GM19328 (cell line): ENCODE results near the gene RDM1.
"Not testable (repeated sequence)": the region's sequence is repeated elsewhere in the genome, so short reads cannot be mapped to it uniquely, and the experiment has no call there.

Experiments
- ATAC-seq: cut with Tn5 transposase; IDR thresholded peaks from one replicate; pipeline ENCODE4 v1.9.1; 2021; ENCODE audit warnings: mild to moderate bottlenecking, moderate library complexity; ENCODE audit not compliant: unreplicated experiment

Gene RDM1

DNA sequence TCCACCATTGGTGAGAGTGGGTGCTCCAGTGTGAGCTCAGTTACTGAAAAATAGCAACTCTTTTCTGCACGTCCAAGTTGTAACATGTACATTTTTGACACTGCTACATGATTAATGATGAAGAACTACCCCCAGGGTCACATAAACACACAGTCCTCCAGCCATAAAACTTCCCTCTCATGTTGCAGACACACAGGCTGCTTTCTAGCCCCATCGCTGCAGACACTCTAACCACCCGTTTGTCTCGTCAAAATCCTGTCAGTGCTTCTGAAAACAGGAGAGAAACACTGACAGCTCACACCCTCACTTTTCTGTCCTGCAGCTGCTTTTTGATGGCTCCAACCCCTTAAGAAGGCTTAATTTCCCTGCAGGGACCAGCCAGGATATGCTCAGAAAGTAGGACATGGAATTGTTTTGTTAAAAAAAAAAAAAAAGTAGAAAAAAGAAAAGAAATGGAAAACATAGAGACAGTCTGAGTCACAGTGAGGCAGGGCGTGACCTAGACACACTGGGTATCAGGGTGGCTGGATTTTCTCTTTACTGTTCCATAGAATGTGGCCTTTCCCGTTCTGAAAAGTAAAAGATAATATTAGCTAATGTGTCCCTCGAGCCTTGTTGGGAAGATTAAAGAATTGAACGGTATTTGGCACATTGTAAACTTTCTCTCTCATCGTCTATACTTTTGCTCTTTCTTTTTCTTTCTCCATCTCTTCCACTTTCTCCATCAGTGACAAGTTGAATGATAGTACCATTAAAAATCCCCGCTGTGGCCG, 29.7 kb downstream of the RDM1 start:
- no peak for ATAC-seq

DNA sequence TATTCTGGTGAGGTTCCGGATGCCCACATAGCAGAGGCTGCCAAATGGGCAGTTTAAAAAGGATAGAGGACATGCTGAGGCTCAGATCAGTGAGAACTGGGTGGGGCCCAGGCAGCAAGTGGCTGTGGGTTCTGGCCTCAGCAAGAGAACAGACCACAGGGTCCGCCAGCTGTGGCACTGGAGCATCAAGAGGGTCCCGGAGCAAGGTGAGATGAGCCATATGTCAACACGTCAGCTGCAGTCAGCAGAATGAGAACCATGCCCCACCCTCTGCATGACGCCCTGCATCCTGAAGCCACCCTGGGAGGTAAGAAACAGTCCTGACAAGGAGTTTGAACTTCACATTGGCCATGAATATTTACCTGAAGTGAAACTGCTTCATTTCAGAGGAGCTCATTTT, 30.3 kb downstream of the RDM1 start:
- ATAC-seq = no peak

DNA sequence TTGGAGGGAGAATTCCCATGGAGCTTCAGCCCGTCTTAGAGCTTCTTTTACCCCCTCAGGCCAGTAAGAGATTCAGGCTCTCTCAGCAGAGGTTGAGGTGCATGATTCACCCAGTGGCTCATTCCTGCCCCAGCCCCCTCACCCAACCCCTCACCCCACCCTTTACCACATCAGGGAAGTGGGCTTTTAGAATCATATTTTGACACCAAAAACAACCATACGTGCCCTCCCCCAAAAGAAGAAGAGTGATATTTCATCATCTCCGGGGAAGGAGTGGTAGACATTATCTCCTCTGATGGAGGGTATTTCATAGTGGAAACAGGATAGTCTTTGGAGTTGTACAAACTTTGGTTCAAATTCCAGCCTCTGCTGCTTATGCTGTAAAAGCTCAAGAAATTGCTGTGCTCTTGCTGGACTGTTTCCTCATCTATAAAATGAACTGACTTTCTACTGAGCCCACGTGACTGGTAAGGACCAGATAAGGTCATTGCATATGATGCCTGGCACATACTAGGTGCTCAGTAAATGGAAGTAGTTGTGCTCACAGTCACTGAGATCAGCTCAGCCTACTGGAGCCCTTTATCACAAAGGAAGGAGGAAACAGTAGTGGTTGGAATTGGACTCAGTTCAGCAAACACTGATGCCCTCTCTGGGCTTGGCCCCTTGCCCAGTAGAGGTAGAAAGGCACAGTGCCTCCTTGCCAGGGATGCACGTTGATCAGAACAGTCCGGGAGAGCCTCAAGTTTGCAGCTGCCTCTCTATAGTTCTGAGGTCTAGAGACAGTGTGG, 32.1 kb downstream of the RDM1 start:
- ATAC-seq = no peak

DNA sequence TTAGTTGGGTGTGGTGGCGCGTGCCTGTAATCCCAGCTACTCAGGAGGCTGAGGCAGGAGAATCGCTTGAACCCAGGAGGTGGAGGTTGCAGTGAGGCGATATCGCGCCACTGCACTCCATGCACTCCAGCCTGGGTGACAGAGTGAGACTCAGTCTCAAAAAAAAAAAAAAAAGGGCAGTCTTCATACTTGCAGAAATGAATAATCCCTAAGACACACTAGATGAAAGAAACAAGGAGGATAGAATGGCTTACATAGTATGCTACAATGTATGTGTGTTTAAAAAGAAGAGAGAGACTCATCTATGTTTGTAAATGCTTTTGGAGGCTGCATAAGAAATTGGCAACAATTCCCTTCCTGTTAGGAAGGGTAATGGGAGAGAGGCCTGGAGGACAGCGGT, 32.8 kb downstream of the RDM1 start:
- ATAC-seq = not testable (repeated sequence)

DNA sequence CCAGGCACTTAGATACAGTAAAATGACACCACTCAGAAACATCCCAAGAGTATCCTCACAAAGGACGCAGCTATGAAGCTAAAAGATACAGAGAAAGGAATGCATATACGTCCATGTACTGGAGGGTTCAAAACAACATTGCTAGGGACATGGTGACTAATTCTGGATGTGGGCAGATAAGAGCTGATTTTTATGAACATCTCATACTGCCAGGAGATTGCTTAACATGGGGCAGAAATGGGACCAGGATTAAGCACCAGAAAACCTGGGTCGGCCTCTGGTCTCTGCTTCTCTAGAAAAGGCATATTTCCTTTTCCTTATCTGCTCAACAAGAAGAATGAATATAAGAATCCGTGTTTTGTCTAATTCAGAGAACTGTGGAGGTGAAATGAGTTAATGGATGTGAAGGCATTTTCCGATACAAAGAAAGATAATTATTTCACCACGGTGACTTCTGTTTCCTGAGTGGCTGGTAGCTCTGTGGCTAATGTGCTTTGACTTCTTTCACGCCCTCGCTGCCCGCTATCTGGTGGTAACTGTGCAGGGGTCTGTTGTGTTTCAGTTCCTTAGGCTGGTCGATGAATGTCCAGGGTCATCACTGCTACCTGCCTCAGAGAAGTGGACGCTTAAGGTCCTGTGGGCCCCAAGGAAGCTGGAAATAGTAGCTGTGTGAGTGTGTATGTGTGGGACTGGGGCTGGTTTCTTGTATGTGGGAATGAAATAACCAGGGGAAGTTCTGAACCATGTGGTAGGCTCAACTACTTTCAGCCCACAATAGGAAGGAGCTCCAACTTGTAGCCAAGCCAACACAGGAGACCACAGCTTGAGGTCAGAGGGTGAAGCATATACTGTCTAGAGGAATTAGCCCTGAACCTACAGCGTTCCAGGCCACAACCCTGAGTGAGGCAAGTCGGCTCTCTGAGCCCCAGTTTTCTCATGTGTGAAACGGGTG, 34.7 kb downstream of the RDM1 start:
- no peak for ATAC-seq

DNA sequence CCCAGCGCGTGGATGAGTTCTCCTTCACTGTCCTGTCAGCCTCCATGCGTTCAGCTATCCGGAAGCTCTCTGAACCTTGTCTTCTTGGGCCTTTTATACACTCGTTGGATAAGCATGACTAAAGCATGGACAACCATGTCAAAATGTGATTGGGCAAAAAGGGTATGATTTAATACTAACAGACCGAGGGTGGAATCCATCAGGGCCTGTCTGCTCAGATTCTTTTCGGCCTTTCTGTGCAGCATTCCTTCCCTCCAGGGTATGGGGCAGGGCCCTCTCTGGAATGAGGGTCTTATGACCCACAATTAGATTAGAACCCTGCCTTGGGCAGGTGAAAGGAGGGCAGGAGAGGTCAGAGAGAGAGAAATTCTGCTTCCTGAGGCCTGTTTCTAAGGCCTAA, 36.4 kb downstream of the RDM1 start:
- ATAC-seq = no peak

DNA sequence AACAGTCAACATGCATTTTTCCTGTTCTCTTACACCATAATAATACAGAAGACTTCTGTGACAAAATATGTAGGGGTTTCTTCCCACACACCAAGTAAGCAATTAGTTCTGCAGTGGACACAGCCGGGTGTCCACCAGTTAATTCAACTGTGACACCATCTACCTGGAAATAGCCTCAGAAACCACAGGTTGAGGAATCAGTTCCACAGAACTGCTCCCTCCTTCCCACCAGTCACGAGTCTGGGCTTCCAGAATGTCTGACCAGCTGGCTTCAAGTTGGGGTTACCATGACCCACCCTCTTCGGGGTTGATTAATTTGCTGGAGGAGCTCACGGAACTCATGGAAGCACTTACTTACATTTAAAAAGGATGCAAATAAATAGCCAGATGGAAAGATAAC, 36.8 kb downstream of the RDM1 start:
- no peak for ATAC-seq

DNA sequence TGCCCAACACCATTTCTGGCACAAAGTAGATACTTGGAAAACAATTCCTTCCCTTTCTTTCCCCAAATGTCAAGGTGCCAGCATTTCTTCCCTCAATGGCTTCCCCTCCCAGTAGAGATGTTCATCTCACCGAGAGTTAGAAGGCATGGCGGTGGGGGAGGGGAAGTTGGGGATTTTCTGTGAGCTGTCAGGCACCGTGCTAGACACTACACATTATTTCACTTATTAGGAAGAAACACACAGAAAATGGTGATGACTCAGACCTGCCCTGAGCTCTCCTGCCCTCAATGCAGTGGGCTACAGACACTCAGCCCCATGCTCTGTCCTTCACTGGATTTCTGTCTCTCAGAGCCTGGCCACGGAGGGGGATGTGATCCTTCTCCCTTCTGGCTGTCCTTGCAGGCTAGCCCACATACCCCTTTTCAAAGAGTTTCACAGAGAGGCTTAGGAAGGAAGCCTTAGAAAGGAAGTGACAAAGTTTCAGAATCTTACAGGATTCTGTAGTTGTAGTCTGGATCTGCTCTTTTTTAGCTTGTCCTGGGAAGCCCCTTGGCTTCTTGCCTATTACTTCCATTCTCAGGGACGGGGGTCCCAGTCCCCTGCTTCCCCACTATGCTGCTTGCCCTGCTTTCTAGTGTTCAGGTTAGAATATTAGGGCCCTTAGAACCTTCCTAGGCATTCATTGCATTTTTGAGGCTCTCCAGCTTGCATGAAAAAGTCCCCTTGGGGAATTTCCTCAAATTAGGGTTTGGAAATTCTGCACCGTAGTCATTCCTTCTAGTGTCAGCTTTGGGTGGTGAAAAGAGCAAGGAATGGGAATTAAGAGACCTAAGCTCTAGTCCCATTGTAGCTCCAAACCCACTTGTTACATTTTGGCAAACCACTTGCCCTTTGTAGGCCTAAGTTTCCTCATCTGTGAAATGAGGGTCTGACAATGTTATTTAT, 38.2 kb downstream of the RDM1 start:
- no peak for ATAC-seq

DNA sequence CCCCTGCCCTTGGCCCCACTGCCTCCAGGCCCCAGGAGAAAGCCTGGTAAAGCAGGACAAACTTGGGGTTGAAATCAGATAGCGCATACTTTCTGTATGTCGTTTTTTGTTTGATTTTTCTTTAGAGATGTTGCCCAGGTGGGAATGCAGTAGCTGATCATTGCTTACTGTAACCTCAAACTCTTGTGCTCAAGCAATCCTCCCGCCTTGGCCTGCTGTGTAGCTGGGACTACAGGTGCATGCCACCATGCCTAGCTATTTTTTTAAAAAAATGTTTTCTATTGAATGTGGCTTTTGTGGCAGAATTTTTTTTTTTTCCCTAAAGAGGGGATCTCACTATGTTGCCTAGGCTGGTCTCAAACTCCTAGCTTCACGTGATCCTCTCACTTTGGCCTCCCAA, 39.3 kb downstream of the RDM1 start:
- no peak for ATAC-seq

DNA sequence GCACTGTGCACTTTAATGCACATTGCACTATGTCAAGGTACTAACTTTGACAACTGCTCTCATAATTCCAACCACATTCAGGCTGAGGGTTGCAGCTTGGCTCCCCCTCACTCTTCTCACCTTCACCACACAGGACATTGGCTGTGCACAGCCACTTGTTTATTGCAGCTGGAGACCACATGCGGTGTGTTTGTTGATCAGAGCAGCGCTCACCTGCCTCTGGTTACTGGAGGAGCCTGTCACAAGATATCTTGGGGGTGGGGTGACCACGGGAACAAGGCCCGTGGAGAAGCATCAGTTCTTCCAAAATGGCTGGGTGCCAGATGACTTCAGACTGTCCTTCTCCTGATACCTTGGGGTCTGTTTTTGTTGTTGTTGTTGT, 39.8 kb downstream of the RDM1 start:
- ATAC-seq = no peak

DNA sequence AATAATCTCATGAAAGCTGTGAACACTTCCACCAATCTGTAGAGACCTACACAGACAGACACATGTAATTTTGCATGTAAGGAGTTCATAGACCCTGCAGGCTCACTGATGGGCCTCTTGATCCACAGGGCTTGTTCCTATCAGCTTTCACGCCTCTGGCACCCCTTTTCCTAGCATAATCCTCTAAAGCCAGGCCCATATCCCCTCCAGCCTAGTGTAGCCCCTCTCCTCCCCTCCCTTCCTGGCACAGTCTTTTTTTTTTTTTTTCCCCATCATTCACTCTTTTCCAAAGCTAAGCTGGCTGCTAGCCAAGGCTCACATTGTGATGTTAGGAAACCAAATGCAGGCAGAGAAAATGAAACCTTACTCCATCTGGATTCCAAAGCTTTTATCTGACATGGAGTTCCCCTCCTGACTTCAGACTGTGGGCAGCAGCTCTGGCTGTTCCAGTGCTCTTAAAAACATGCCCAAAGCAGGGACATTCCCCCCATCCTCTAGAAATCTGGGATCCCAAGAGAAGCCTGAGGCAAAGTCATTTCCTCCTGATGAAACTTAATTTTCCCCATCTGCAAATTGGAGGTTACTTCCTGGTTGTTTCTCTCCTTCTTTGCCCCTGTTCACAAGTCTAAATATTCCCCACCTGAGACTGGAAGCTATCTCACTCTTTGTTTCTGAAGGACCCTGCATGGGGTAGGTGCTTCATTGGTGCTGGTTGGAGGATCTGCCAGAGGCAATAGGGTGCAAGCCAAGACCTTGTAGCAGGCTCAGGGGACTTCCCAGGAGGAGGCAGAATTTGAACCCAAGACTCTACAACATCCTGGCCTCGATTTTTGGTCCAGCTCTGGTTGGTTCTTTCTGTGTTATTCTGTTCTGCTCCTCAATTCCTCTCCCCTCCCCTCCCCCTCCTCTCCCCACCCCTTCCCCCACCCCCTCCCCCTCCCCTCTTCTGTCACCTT, 40.5 kb downstream of the RDM1 start:
- no peak for ATAC-seq

DNA sequence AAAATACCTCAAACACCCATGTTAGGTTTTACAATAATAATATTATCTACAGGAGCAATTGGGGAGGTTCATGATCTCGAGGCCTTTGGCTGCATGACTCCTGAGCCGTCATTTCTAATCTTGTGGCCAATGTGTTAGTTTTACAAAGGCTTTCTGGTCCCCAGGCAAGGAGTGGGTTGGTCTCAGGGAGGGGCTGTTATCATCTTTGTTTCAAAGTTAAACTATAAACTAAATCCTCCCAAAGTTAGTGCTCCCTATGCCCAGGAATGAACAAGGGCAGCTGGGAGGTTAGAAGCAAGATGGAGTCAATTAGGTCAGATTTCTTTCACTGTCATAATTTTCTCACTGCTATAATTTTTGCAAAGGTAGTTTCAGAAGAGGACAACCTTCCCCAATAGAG, 41.3 kb downstream of the RDM1 start:
- ATAC-seq = no peak

DNA sequence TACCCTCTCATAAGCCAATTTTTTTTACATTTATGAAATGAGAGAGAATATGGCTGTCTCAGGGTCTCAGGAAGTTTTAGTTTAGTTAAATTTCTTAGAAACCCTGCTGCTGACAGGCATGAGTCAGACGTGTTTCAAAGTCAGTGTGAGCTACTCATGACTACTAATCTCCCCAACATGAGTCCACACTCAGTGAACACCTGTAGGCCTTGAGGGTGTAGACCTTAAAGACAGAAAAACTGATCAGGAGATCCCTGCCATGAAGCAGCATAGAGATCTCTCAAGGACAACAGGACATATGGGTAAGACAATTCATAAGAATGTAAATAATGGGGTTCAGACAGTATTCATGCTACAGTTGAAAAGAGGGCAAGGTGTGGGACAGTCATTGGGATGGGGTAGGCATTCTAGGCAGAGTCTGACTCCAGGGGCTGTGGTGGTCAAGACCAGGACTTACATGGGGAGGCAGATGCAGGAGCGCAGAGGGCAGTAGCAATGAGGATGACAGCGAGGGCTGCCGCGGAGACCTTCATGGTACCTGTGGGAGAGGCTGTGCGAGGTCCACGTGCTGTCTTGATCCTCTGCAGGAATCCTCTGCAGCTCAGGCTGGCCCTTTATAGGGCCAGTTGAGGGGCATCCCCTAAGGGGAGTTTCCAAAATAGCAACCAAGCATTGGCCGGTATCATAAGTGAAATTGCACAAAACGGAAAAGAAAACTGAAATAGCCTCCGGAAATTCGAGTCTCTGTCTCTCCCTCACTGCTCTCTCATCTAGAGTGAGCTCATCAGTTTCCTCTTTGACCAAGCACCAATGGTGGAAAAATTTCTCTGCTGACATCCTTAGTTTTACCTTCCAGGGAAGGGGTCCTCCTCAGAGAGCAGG, 50.6 kb downstream of the RDM1 start, which contains the start of gene CCL5:
Gene CCL5 (minus strand): TSS at position 588 of the 882 bp plus-strand sequence.
- ATAC-seq = peak; percentile 89

DNA sequence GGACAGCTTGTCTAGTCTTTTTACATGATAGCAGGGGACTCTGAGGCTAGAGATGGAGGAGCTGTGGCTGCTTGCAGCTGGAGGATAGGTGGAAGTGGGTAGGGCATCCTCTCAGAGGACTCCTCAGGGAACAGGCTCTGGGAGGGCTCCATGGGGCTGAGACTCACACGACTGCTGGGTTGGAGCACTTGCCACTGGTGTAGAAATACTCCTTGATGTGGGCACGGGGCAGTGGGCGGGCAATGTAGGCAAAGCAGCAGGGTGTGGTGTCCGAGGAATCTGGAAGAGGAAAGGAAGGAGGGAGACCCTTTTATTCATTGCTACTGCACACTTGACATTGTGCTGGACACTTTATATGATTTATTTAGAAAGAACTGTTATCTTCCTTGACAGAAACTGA, 52.2 kb downstream of the RDM1 start:
- ATAC-seq = no peak

DNA sequence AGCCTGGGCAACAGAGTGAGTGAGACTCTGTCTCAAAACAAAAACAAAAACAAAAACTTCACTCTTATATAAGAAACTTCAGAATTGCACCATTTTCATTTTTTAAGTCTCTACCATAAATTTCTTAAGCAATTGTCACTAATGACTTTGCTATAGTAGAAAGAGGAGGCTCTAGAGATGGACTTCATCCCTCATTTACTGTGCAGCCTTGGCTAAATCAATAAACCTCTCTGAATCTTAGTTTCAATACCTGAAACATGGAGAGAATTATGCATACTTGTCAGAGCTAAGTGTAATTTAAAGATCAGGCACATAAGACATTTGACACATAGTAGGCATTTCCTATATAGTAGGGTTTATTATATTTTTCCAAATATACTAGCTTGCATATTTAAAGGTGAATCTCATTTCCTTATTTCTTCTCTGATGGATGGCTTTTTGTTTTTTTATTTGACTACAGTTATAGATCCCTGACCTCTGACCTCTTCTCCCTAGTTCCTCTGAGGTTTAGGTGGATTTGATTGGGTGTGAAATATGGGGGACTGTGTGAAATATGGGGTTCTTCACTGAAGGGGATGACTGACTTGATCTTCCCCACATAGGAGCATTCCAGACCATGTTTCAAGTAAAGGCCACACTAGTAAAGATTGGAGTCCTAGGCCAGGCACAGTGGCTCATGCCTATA, 53.1 kb downstream of the RDM1 start:
- ATAC-seq = no peak

DNA sequence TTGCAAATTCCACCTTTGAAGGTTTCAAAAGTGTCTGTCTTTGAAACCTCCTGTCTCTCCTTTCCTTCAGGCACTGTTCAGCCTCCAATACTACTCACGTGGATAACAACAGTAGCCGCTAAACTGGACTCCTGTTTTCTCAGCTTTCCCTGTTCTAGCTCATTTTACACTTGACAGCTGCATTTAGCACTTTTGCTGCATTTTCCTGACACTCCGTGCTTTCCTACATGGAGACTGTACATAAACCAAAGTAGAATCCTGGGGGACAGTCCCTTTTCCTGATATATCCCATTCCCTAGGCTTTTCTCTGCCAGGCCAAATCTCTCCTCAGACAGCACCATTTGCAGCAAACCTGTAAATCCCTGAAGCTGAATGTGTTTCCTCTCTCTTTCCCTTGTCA, 54.0 kb downstream of the RDM1 start:
- ATAC-seq = no peak

DNA sequence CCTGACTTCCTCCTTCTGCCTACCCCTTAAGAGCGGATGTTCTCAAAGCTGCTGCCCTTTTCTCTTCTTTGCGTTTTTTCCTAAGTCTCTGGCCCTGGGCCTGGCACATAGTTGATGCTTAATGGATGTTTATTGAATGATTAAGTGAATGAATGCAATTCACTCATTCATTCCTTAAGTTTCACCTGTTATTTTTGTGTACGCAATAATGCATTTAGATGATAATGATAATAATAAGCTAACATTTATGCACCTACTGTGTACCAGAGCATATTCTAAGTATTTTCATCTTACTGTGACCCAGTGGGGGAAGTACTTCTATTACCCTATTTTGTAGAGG, 54.8 kb downstream of the RDM1 start:
- ATAC-seq = no peak
